Upper lobe of left lung (tissue), 6 donors: ENCODE measurements around the gene TMCO5A. TPM values are rescaled to one million over a fixed set of nuclear protein-coding genes. Genes with fewer than 3 reads are reported as not detected.

Experiments used
- ATAC-seq, 2 donors: fragments of 200-7000 bp; cut with Tn5 transposase; one replicate each; pipeline ENCODE4 v1.9.1; 2022; ENCODE audit warnings: mild to moderate bottlenecking in 2 of 2, moderate library complexity in 2 of 2; ENCODE audit not compliant: low FRiP score in 2 of 2
- DNase-seq, 2 donors: peaks; one replicate each; pipeline ENCODE4 v3.0.0-alpha.2; 2019 to 2020
- H3K27ac ChIP-seq, 4 donors: fragments of 200-600 bp; sonication (generic); one replicate each; pipeline ENCODE4 v1.5.1; 2016 to 2019
- H3K27me3 ChIP-seq, 4 donors: fragments of 200-600 bp; sonication (generic); one replicate each; pipeline ENCODE4 v1.5.1; 2017 to 2019
- H3K36me3 ChIP-seq, 4 donors: fragments of 200-600 bp; sonication (generic); one replicate each; pipeline ENCODE4 v1.5.1; 2016 to 2019
- H3K4me1 ChIP-seq, 4 donors: fragments of 200-600 bp; sonication (generic); one replicate each; pipeline ENCODE4 v1.5.1; 2018 to 2019
- H3K4me3 ChIP-seq, 4 donors: fragments of 200-600 bp; sonication (generic); one replicate each; pipeline ENCODE4 v1.5.1; 2017 to 2019; ENCODE audit warnings: mild to moderate bottlenecking in 2 of 4, moderate library complexity in 1 of 4
- H3K9me3 ChIP-seq, 4 donors: fragments of 200-600 bp; sonication (generic); one replicate each; pipeline ENCODE4 v1.5.1; 2018 to 2019
- EP300 ChIP-seq, 4 donors: sonication (generic); formaldehyde crosslinking; IDR thresholded peaks; one replicate each; pipeline ENCODE4 v1.5.1; 2017; ENCODE audit warnings: antibody characterized with exemption in 4 of 4, control low read depth in 2 of 4
- POLR2A ChIP-seq, 4 donors: fragments of 450-650 bp; IDR thresholded peaks; one replicate each; pipeline ENCODE4 v1.5.1; 2016 to 2017; ENCODE audit warnings: antibody characterized with exemption in 4 of 4, mild to moderate bottlenecking in 2 of 4
- POLR2AphosphoS5 ChIP-seq, 2 donors: sonication (generic); formaldehyde crosslinking; IDR thresholded peaks; one replicate each; pipeline ENCODE4 v1.5.1; 2017; ENCODE audit warnings: antibody characterized with exemption in 2 of 2
- WGBS, 2 donors: methylation state at CpG; one replicate each; pipeline ENCODE4 v1.1.5; 2017 to 2018; 5-methylcytosine and 5-hydroxymethylcytosine counted together
- total RNA-seq, 6 donors: library from RNA; depleted of rRNA in 4 of 6; stranded (reverse); fragments of >200 nt in 4 of 6; gene quantifications; one replicate each; pipeline versions ENCODE4 v1.1.0 to v1.2.1, GENCODE V29; 2016 to 2021
- TF ChIP-seq, protein P1 (sequence below), 6 experiments: fragments of 450-650 bp in 4 of 6; fragments of 200-600 bp in 2 of 6; sonication (generic) in 2 of 6; IDR thresholded peaks; one replicate each; pipeline ENCODE4 v1.5.1; 2016 to 2019; ENCODE audit warnings: antibody characterized with exemption in 6 of 6
- donor health status: DM: no; HTN: no; CAD: no; lungs with moderate emphysema.
- donor health status: DM: no; HTN: yes; CAD: no; lungs with severe emphysema.

Gene TMCO5A
- total RNA-seq, 6 donors from 2014 or later: 2.0 TPM; not detected in 5

DNA sequence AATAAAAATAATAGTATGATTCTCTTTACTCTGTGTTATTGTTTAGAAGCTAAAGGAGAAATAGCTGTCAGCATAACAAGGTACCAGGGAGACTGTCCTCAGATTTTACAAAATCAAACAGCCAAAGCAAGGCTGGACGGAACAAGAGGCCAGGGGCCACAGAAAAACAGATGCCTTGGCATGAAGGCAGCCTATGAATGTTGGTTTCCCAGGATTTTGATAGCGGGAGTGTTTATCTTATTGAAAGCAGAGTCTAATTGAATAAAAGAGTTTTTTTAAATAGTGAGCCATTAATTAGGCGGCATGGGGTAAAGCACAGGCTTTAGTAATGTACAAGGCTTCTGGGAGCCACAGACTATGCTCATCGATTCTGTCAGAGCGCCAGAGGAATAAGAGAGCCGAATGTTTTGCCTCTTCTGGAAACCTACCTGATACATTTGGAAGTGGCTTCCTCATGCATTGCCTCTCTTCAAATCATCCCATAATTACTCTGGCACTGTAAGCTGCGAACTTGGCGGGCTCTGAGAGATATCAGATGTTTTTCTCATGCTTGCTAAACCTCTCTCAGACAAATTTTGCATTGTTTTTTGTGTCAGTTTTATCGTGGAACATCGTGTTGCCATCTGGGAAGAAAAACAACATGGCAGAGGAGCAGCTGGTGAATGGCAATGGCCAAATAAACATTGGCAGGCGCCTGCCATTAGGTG is 30.4 kb upstream of the TMCO5A start:
- H3K27ac ChIP-seq: no peak overlapping the region
- TF ChIP-seq, protein P1, sequence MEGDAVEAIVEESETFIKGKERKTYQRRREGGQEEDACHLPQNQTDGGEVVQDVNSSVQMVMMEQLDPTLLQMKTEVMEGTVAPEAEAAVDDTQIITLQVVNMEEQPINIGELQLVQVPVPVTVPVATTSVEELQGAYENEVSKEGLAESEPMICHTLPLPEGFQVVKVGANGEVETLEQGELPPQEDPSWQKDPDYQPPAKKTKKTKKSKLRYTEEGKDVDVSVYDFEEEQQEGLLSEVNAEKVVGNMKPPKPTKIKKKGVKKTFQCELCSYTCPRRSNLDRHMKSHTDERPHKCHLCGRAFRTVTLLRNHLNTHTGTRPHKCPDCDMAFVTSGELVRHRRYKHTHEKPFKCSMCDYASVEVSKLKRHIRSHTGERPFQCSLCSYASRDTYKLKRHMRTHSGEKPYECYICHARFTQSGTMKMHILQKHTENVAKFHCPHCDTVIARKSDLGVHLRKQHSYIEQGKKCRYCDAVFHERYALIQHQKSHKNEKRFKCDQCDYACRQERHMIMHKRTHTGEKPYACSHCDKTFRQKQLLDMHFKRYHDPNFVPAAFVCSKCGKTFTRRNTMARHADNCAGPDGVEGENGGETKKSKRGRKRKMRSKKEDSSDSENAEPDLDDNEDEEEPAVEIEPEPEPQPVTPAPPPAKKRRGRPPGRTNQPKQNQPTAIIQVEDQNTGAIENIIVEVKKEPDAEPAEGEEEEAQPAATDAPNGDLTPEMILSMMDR (IDR thresholded peaks at IDR 0.05): no peak
- no peak for TF ChIP-seq POLR2A (IDR thresholded peaks at IDR 0.05)
- no peak for TF ChIP-seq EP300 (IDR thresholded peaks at IDR 0.05)
- TF ChIP-seq POLR2AphosphoS5 (IDR thresholded peaks at IDR 0.05): no peak
- H3K4me3 ChIP-seq: no peak overlapping the region
- H3K27me3 ChIP-seq: no peaks in the 10 kb centered on the region
- H3K9me3 ChIP-seq: no peaks in the 10 kb centered on the region
- H3K36me3 ChIP-seq: no peaks in the 10 kb centered on the region
- WGBS, 2 donors: 74 to 75% methylated on average over 11 of the region's 11 CpGs
- H3K4me1 ChIP-seq: peaks cover 0 to 9% (median 0%) of the 10 kb centered on the region in 4 donors
- ATAC-seq (no peak), DNase-seq (no peak)

DNA sequence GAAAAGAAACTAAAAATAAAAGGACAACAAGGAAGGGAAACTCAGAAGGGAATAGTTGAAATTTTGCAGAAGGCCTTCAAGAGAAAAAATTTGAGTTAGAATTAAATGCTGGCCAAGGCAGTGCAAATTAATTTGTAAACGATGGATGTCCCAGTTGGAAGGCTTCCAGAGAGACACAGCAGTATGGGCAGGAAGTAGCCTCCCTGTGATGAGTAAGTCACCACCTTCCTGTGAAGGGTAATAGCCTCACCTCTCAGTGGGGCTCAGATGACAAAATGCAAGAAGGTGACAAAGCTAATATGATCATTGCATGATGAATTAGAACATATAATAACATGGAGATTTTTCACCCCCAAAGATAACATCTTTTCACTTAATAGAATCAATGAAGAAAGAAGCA is 27.3 kb upstream of the TMCO5A start:
- Histone ChIP-seq H3K36me3 (no peaks in the 10 kb centered on the region), H3K27ac (no peak overlapping the region), H3K9me3 (no peaks in the 10 kb centered on the region), H3K27me3 (no peaks in the 10 kb centered on the region), H3K4me1 (no peaks in the 10 kb centered on the region), H3K4me3 (no peak overlapping the region)
- 20 to 30% methylated on average over 1 of the region's 1 CpG for WGBS, 2 donors
- DNase-seq (no peak), ATAC-seq (no peak)
- TF ChIP-seq POLR2AphosphoS5 (IDR thresholded peaks at IDR 0.05) (no peak), EP300 (IDR thresholded peaks at IDR 0.05) (no peak), POLR2A (IDR thresholded peaks at IDR 0.05) (no peak)
- TF ChIP-seq, protein P1 (IDR thresholded peaks at IDR 0.05): no peak

DNA sequence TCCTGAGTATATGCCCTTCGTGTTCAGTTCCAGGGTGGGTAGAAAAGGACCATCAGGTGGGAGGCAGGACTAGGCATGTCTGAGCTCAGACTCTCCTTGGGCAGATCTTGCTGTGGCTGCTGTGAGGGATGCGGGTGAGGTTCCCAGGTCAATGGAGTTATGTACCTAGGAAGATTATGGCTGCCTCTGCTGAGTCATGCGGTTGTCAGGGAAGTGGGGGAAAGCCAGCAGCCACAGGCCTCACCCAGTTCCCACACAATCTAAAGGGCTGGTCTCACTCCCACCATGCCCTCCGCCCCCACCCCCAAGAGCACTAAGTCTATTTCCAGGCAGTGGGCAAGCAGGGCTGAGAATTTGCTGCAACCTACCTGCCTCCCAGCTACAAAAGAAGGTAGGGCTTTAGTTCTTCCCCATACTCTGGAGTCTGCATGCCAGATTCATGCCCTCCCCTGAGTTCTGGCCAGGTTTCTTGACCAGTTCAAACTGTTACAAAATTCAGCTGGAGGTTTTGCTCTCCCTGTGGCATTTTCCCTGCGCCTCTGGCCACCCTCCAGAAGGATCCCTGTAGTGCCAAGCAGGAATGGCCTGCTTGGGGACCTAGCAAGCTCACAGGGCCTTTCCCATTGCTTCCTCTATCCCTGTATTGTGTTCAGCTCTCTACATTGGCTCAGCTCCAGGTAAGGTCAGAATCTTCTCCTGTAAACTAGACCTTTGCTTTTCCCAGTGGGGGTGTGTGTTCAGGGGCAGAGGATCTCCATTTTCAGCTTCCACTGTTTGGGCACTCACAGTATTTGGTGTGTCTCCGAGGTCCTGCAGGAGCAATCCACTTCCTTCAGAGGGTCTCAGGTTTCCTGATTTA is 12.7 kb upstream of the TMCO5A start:
- Histone ChIP-seq H3K36me3 (no peaks in the 10 kb centered on the region), H3K9me3 (no peaks in the 10 kb centered on the region), H3K27ac (no peak overlapping the region), H3K4me1 (no peaks in the 10 kb centered on the region), H3K27me3 (no peaks in the 10 kb centered on the region), H3K4me3 (no peak overlapping the region)
- no peak for TF ChIP-seq EP300 (IDR thresholded peaks at IDR 0.05)
- TF ChIP-seq, protein P1 (IDR thresholded peaks at IDR 0.05): no peak
- no peak for TF ChIP-seq POLR2AphosphoS5 (IDR thresholded peaks at IDR 0.05)
- no peak for TF ChIP-seq POLR2A (IDR thresholded peaks at IDR 0.05)
- no peak for DNase-seq
- ATAC-seq: no peak
- WGBS, 2 donors: 59 to 81% methylated on average over 2 to 6 of the region's 6 CpGs

DNA sequence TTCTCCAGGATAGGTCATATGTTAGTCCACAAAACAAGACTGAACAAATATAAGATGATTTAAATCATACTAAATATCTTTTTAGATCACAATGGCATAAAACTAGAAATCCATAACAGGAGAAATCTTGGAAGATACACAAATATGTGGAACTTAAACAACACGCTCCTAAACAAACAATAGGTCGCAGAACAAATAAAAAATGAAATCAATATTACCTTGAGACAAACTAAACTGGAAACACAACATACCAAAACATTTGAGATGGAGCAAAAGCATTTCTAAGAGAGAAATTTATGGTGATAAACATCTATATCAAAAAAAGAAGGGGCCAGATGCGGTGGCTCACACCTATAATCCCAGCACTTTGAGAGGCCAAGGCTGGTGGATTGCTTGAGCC is 8.3 kb upstream of the TMCO5A start:
- TF ChIP-seq, protein P1 (IDR thresholded peaks at IDR 0.05): no peak
- TF ChIP-seq EP300 (IDR thresholded peaks at IDR 0.05) (no peak), POLR2AphosphoS5 (IDR thresholded peaks at IDR 0.05) (no peak), POLR2A (IDR thresholded peaks at IDR 0.05) (no peak)
- H3K9me3 ChIP-seq: no peaks in the 10 kb centered on the region
- H3K4me3 ChIP-seq: no peak overlapping the region
- no peaks in the 10 kb centered on the region for H3K4me1 ChIP-seq
- no peak for ATAC-seq
- WGBS, 2 donors: 82 to 87% methylated on average over 3 of the region's 3 CpGs
- H3K27me3 ChIP-seq: no peaks in the 10 kb centered on the region
- no peak overlapping the region for H3K27ac ChIP-seq
- H3K36me3 ChIP-seq: no peaks in the 10 kb centered on the region
- DNase-seq: no peak
